ENCODE data around the gene GJA8.
A peak's percentile ranks its signal among the peaks of the same experiment; 100 is the strongest.
"Not testable (repeated sequence)": the region's sequence is repeated elsewhere in the genome, so short reads cannot be mapped to it uniquely, and the experiment has no call there.

GJA8 gene

GRCh38 chr1:147928236-147929132 lies 25.9 kb downstream of the GJA8 start, which contains the start of gene GPR89B:
Gene GPR89B, plus strand, starts transcription at chr1:147928420. Its CDS starts 117 bp downstream, at chr1:147928537.
- DNase-seq, result peak; percentile 95

- not testable (repeated sequence) for DNase-seq
Observed at GRCh38 chr1:147931137-147931536, 28.5 kb downstream of the GJA8 start.

DNA sequence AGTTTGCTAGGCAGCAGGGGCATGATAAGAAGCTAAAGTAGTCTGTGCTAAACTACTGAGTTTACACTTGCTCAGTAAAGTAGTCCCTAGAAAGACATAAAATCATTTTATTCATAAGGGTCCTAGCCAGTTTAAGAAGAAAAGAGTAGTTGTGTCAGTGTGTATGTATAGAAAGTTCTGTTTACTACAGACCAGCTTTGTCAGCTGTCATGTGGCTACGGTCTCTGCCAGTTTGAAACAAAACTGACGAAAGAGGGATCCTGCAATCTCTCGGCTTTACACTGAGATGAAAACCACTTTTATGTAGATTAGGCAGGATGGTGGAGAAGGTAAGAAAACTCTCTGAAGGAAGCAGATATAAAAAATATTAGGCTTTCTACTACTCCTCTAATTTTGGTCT lies 32.7 kb downstream of the GJA8 start:
- not testable (repeated sequence) for DNase-seq

- not testable (repeated sequence) for DNase-seq
Observed at GRCh38 chr1:147940456-147940855, 37.9 kb downstream of the GJA8 start.

- not testable (repeated sequence) for DNase-seq
Observed at GRCh38 chr1:147942563-147942962, 40.0 kb downstream of the GJA8 start.

DNA sequence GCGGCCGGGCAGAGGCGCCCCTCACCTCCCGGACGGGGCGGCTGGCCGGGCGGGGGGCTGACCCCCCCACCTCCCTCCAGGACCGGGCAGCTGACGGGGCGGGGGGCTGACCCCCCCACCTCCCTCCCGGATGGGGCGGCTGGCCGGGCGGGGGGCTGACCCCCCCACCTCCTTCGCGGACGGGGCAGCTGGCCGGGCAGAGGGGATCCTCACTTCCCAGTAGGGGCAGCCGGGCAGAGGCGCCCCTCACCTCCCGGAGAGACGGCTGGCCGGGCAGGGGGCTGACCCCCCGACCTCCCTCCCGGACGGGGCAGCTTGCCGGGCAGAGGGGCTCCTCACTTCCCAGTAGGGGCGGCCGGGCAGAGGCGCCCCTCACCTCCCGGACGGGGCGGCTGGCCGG lies 46.9 kb downstream of the GJA8 start:
- not testable (repeated sequence) for DNase-seq

Data from activated T-cell treated with anti-CD3 and anti-CD28 coated beads, Interleukin-2, amount 50 U/mL, for 1 hour (primary cell).